Retinal pigment epithelial cell (primary cell): ENCODE measurements around the gene NLRP4.

Experiments used
- DNase-seq: peaks from one replicate; pipeline ENCODE4 v3.0.0-alpha.2; 2010; ENCODE audit warnings: low read depth
- H3K4me3 ChIP-seq: 2 replicates; pipeline ENCODE4 v1.5.1; 2011; ENCODE audit warnings: mild to moderate bottlenecking, low read length, control low read depth, moderate library complexity
- TF ChIP-seq, protein P1 (sequence below): conservative IDR thresholded peaks from 2 replicates; pipeline ENCODE4 v1.5.1; 2011; ENCODE audit warnings: low read depth, low read length, control low read depth, inconsistent platforms

Gene NLRP4

DNA sequence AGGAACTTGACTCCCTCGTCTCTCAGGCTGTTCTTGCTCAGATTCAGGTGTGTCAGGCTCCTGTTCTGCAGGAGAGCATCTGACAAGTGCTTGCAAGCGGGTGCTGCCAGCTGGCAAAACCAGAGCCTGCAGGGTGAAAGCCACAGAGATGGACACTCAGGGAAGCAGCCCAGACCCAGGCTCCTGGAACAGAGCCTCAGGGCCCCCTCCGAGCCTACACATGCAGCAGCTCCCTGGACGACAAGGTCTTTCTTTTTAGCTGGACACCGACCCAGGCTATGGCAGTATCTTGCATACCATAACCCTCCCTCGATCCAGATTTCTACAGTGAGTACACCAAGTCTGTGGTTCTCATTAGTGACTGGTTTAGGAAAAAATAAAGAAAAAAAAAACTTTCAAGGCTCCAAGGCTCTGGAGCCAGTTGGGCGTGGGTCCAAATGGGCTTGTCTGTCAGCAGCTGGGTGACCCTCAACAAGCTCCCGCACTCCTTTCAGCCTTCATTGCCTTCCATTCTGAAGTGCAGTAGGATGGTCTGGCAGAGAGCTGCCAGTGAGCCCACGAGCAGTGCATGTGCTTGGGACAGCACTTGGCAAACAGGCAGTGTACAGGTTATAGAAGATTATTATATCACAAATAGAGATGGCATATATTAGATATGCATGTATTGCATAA is 65.9 kb downstream of the NLRP4 start:
- TF ChIP-seq, protein P1, sequence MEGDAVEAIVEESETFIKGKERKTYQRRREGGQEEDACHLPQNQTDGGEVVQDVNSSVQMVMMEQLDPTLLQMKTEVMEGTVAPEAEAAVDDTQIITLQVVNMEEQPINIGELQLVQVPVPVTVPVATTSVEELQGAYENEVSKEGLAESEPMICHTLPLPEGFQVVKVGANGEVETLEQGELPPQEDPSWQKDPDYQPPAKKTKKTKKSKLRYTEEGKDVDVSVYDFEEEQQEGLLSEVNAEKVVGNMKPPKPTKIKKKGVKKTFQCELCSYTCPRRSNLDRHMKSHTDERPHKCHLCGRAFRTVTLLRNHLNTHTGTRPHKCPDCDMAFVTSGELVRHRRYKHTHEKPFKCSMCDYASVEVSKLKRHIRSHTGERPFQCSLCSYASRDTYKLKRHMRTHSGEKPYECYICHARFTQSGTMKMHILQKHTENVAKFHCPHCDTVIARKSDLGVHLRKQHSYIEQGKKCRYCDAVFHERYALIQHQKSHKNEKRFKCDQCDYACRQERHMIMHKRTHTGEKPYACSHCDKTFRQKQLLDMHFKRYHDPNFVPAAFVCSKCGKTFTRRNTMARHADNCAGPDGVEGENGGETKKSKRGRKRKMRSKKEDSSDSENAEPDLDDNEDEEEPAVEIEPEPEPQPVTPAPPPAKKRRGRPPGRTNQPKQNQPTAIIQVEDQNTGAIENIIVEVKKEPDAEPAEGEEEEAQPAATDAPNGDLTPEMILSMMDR, result no peak
- no peak for DNase-seq
- H3K4me3 ChIP-seq, result no peak overlapping the region

- DNase-seq, result no peak
- no peak overlapping the region for H3K4me3 ChIP-seq
- TF ChIP-seq, protein P1, result no peak
These were observed 70.9 kb downstream of the NLRP4 start for GRCh38 chr19:55907286-55907685.

GRCh38 chr19:55907746-55908145 is 71.4 kb downstream of the NLRP4 start:
- no peak for DNase-seq
- no peak overlapping the region for H3K4me3 ChIP-seq
- TF ChIP-seq, protein P1, result no peak

DNA sequence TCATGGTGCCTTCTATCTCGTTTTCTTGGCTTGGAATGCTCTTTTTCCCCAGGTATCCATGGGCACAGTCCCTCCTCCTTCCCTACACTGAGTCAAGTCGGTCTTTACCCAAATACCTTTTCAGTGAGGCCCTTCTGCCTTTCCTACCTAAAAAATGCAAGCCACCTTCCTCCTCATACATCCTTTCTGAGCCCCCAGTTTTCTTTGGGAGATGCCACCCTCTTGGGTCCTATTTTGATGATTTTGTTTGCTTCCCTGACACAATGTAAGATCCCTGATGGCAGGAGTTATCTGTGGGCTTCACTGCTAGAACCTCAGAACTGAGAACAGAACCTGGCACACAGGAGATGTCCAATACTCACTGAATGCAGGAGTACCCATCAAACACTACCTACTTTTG is 73.5 kb downstream of the NLRP4 start:
- no peak for DNase-seq
- TF ChIP-seq, protein P1, result no peak
- no peak overlapping the region for H3K4me3 ChIP-seq

GRCh38 chr19:55912916-55913315 is 76.6 kb downstream of the NLRP4 start:
- DNase-seq, result no peak
- TF ChIP-seq, protein P1, result no peak
- H3K4me3 ChIP-seq, result no peak overlapping the region

DNA sequence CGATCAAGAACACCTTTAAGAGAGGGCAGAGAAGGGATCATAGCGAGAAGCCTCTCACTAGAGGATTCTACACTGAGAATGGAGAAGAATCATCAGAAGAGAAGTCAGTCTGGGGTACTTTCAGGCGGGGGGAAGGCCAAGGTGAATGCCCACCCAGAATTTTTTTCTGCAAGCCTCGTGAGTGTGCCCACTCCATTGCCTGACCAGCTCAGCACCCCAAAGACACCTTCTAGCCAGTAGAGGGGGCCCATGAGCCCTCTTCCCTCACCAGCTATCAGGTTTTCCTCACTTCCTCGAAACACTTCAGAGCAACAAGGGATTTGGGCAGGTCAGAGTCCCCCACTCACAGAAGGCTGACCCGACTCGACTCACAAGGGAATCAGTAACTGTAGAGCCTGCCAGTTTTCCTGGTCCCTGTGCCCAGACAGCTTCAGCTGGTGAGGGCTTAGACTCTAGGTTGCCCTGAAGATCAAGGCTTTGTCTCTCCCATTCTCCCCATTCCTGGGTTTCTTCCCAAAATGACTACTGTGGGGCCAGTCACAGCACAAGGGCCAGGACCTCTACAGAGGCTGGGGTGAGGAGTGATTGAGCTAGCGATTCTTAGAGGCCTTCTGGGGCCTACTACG is 77.4 kb downstream of the NLRP4 start:
- DNase-seq, result no peak
- TF ChIP-seq, protein P1, result no peak
- no peak overlapping the region for H3K4me3 ChIP-seq

DNA sequence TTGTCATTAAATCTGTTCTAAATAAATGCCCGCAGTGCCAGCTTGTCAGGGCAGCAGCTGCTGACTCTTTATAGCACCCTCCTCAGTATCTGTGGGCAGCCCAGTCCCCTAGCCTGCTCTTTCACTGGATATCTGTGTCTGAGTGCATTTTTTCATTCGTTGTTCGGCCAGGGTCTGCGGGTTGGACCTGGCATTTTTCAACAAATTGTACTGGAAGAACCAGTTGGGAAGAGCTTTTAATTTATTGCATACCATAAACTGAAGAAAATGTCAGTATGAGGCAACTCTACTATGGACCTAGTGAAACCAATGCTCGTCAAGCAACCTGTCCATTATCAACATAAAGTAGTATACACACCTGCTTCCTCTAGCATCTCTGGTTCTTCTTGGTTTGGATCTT is 87.2 kb downstream of the NLRP4 start:
- DNase-seq, result no peak
- no peak overlapping the region for H3K4me3 ChIP-seq
- TF ChIP-seq, protein P1, result no peak
